Activated CD8-positive, alpha-beta T cell treated with anti-CD3 and anti-CD28 coated beads for 36 hours (primary cell): ENCODE data around the gene RSAD2. TPM values are rescaled to one million over a fixed set of nuclear protein-coding genes. Genes with fewer than 3 reads are reported as not detected.

Experiments used
- ATAC-seq: fragments of 200-7000 bp; cut with Tn5 transposase; one replicate; pipeline ENCODE4 v1.10.0; 2021; ENCODE audit warnings: mild to moderate bottlenecking, moderate library complexity
- CTCF ChIA-PET: fragments of 350-600 bp; sonication (Branson Sonifier 250); formaldehyde crosslinking; loops from one replicate; lab custom pipeline; 2021; ENCODE audit warnings: antibody characterized with exemption; lab: Charles Lee
- POLR2A ChIA-PET: fragments of 350-600 bp; sonication (Branson Sonifier 250); formaldehyde crosslinking; loops from one replicate; lab custom pipeline; 2021; ENCODE audit warnings: antibody characterized with exemption; lab: Charles Lee
- DNase-seq: peaks from one replicate; pipeline ENCODE4 v3.0.0-alpha.2; 2020
- H3K27ac Mint-ChIP-seq: one replicate; pipeline ENCODE4 v1.8.0; 2021; ENCODE audit warnings: mild to moderate bottlenecking, mixed read lengths
- H3K27me3 Mint-ChIP-seq: one replicate; pipeline ENCODE4 v1.8.0; 2021; ENCODE audit warnings: mixed read lengths
- H3K36me3 Mint-ChIP-seq: one replicate; pipeline ENCODE4 v1.8.0; 2021; ENCODE audit warnings: low read depth, mixed read lengths
- H3K4me1 Mint-ChIP-seq: one replicate; pipeline ENCODE4 v1.8.0; 2021; ENCODE audit warnings: low read depth, mixed read lengths
- H3K4me3 Mint-ChIP-seq: one replicate; pipeline ENCODE4 v1.8.0; 2021; ENCODE audit warnings: mild to moderate bottlenecking, moderate library complexity, mixed read lengths
- H3K9me3 Mint-ChIP-seq: one replicate; pipeline ENCODE4 v1.8.0; 2021; ENCODE audit warnings: mixed read lengths
- CTCF ChIP-seq: fragments of 200-600 bp; IDR thresholded peaks from one replicate; pipeline ENCODE4 v1.8.0; 2022; ENCODE audit warnings: antibody characterized with exemption, mild to moderate bottlenecking
- intact Hi-C: fragments of 100-400 bp; cut with micrococcal nuclease; formaldehyde crosslinking; loops from one replicate; pipeline ENCODE4 v1.10.0; 2022
- total RNA-seq, 2 experiments: library from RNA; stranded (reverse); gene quantifications; one replicate each; pipeline ENCODE4 v1.2.3, GENCODE V29; 2021

RSAD2 gene
- total RNA-seq, 2 experiments from 2014 or later, result 2.8 to 3.7 TPM

- Mint-ChIP-seq H3K27ac (no peak overlapping the region), H3K4me1 (peaks cover 60% of the 10 kb centered on the region), H3K36me3 (peaks cover 52% of the 10 kb centered on the region), H3K27me3 (no peaks in the 10 kb centered on the region), H3K9me3 (peaks cover 10% of the 10 kb centered on the region), H3K4me3 (no peak overlapping the region)
- POLR2A ChIA-PET, result interaction anchor here (2.5 to 2.8 kb wide), 2 partner anchors 7 to 11 kb away, joined by 9 to 14 read pairs; no protein-coding TSS in a partner anchor
- DNase-seq (no peak), ATAC-seq (no peak)
- intact Hi-C loops, result no loop called here
- no peak for TF ChIP-seq CTCF
- CTCF ChIA-PET, result interaction anchor here (0.9 to 1.1 kb wide), 2 partner anchors 9 to 30 kb away, joined by 3 to 5 read pairs; no protein-coding TSS in a partner anchor
These were observed 49.6 kb downstream of the RSAD2 start for GRCh38 chr2:6927186-6927585.

GRCh38 chr2:6927753-6928152 lies 50.2 kb downstream of the RSAD2 start:
- intact Hi-C loops, result no loop called here

GRCh38 chr2:6928452-6928851 lies 50.9 kb downstream of the RSAD2 start:
- no peak for TF ChIP-seq CTCF
- ChIA-PET CTCF (interaction anchor here (1.1 to 2.3 kb wide), 5 partner anchors 9 to 103 kb away, joined by 3 to 10 read pairs (median 6); no protein-coding TSS in a partner anchor), POLR2A (interaction anchor here (2.5 to 2.8 kb wide), 2 partner anchors 9 to 12 kb away, joined by 9 to 14 read pairs; no protein-coding TSS in a partner anchor)
- Mint-ChIP-seq H3K27me3 (no peaks in the 10 kb centered on the region), H3K4me1 (peaks cover 56% of the 10 kb centered on the region), H3K9me3 (peaks cover 10% of the 10 kb centered on the region), H3K36me3 (peaks cover 49% of the 10 kb centered on the region), H3K27ac (no peak overlapping the region), H3K4me3 (no peak overlapping the region)
- DNase-seq (no peak), ATAC-seq (no peak)
- intact Hi-C loops, result no loop called here

More at GRCh38 chr2:6927753-6928152, 50.2 kb downstream of the RSAD2 start:
- no peak overlapping the region for H3K4me3 Mint-ChIP-seq
- H3K27me3 Mint-ChIP-seq, result no peaks in the 10 kb centered on the region
- peaks cover 52% of the 10 kb centered on the region for H3K36me3 Mint-ChIP-seq
- CTCF ChIA-PET, result interaction anchor here (0.9 to 1.1 kb wide), 2 partner anchors 9 to 30 kb away, joined by 3 to 5 read pairs; no protein-coding TSS in a partner anchor
- ATAC-seq (no peak), DNase-seq (no peak)
- POLR2A ChIA-PET, result interaction anchor here (2.5 to 2.8 kb wide), 2 partner anchors 8 to 12 kb away, joined by 9 to 14 read pairs; no protein-coding TSS in a partner anchor
- no peak for TF ChIP-seq CTCF
- peaks cover 58% of the 10 kb centered on the region for H3K4me1 Mint-ChIP-seq
- H3K27ac Mint-ChIP-seq, result no peak overlapping the region
- peaks cover 10% of the 10 kb centered on the region for H3K9me3 Mint-ChIP-seq

DNA sequence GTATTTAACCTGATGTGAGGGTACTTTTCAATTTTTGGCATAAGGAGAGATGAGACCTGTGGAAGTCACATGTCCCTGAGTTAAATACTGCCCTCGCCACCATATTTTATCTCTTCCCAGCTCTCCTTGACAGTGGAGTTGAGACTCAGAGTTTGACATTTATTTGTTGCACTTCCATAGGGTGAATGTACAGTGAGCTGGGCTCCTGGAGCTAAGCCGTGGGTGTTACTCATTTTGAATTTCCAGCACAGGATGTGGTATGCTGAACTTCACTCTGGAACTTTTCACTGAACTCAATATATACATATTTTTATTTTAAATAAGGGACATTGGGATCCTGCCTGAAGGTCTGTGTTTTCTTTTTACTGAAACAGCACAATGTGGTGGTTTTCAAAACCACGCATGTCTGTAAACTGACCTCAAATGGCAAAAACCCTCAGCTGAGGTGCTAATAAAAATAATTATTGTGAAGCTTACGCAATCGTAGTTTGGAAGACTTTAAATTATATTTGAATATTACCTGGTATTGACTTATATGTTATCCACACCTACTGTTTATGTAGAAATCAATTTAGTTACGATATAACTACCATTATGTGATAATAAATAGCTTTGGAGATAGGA lies 51.7 kb downstream of the RSAD2 start:
- no peak for TF ChIP-seq CTCF
- H3K36me3 Mint-ChIP-seq, result peaks cover 49% of the 10 kb centered on the region
- no peak overlapping the region for H3K4me3 Mint-ChIP-seq
- ATAC-seq (peak; percentile 27), DNase-seq (no peak)
- H3K27me3 Mint-ChIP-seq, result no peaks in the 10 kb centered on the region
- peaks cover 52% of the 10 kb centered on the region for H3K4me1 Mint-ChIP-seq
- H3K9me3 Mint-ChIP-seq, result peaks cover 10% of the 10 kb centered on the region
- POLR2A ChIA-PET, result interaction anchor here (2.5 to 2.8 kb wide), 2 partner anchors 9 to 13 kb away, joined by 9 to 14 read pairs; no protein-coding TSS in a partner anchor
- H3K27ac Mint-ChIP-seq, result no peak overlapping the region
- CTCF ChIA-PET, result interaction anchor here (1.0 to 2.3 kb wide), 10 partner anchors 9 to 115 kb away, joined by 3 to 10 read pairs (median 6); no protein-coding TSS in a partner anchor
- intact Hi-C loops, result no loop called here
